ENCODE measurements around the gene BCAS4.
A peak's percentile ranks its signal among the peaks of the same experiment; 100 is the strongest.
"Not testable (repeated sequence)": the region's sequence is repeated elsewhere in the genome, so short reads cannot be mapped to it uniquely, and the experiment has no call there.

Gene BCAS4

GRCh38 chr20:50759678-50760077, 35.2 kb upstream of the BCAS4 start:
- Histone ChIP-seq H3K36me3 (ENCODE audit: control insufficient read depth in 2 of 2, insufficient read depth in 2 of 2, low read length in 2 of 2) (no peaks in the 10 kb centered on the region), H3K9ac (ENCODE audit: low read length in 2 of 2) (no peak overlapping the region), H3K4me1 (ENCODE audit: control insufficient read depth, insufficient read depth, low read length) (peaks cover 23% of the 10 kb centered on the region), H3K27ac (ENCODE audit: low read length) (no peak overlapping the region), H3K9me3 (ENCODE audit: control insufficient read depth in 2 of 2, low read length in 2 of 2) (no peaks in the 10 kb centered on the region), H3K27me3 (ENCODE audit: control insufficient read depth in 1 of 2, insufficient read depth in 2 of 2, low read length in 2 of 2) (no peaks in the 10 kb centered on the region), H3K4me3 (ENCODE audit: low read length in 2 of 2) (no peak overlapping the region)

GRCh38 chr20:50762045-50762422, 32.8 kb upstream of the BCAS4 start:
- Histone ChIP-seq H3K27me3 (ENCODE audit: control insufficient read depth in 1 of 2, insufficient read depth in 2 of 2, low read length in 2 of 2) (no peaks in the 10 kb centered on the region), H3K36me3 (ENCODE audit: control insufficient read depth in 2 of 2, insufficient read depth in 2 of 2, low read length in 2 of 2) (no peaks in the 10 kb centered on the region), H3K27ac (ENCODE audit: low read length) (peak overlapping the region; percentile 42), H3K9ac (ENCODE audit: low read length in 2 of 2) (no peak overlapping the region), H3K4me3 (ENCODE audit: low read length in 2 of 2) (no peak overlapping the region), H3K9me3 (ENCODE audit: control insufficient read depth in 2 of 2, low read length in 2 of 2) (no peaks in the 10 kb centered on the region), H3K4me1 (ENCODE audit: control insufficient read depth, insufficient read depth, low read length) (peaks cover 23% of the 10 kb centered on the region)

- H3K36me3 ChIP-seq (ENCODE audit: control insufficient read depth in 2 of 2, insufficient read depth in 2 of 2, low read length in 2 of 2): no peaks in the 10 kb centered on the region
- H3K4me1 ChIP-seq (ENCODE audit: control insufficient read depth, insufficient read depth, low read length): peaks cover 23% of the 10 kb centered on the region
- no peaks in the 10 kb centered on the region for H3K27me3 ChIP-seq (ENCODE audit: control insufficient read depth in 1 of 2, insufficient read depth in 2 of 2, low read length in 2 of 2)
- no peak overlapping the region for H3K4me3 ChIP-seq (ENCODE audit: low read length in 2 of 2)
- no peaks in the 10 kb centered on the region for H3K9me3 ChIP-seq (ENCODE audit: control insufficient read depth in 2 of 2, low read length in 2 of 2)
- no peak overlapping the region for H3K9ac ChIP-seq (ENCODE audit: low read length in 2 of 2)
- peak overlapping the region; percentile 42 for H3K27ac ChIP-seq (ENCODE audit: low read length)
These were observed 32.2 kb upstream of the BCAS4 start for GRCh38 chr20:50762435-50763220.

GRCh38 chr20:50763550-50764458, 31.1 kb upstream of the BCAS4 start:
- not testable (repeated sequence) for H3K9me3 ChIP-seq (ENCODE audit: control insufficient read depth in 2 of 2, low read length in 2 of 2); H3K27me3 ChIP-seq (ENCODE audit: control insufficient read depth in 1 of 2, insufficient read depth in 2 of 2, low read length in 2 of 2); H3K36me3 ChIP-seq (ENCODE audit: control insufficient read depth in 2 of 2, insufficient read depth in 2 of 2, low read length in 2 of 2); H3K9ac ChIP-seq (ENCODE audit: low read length in 2 of 2); H3K4me3 ChIP-seq (ENCODE audit: low read length in 2 of 2); H3K27ac ChIP-seq (ENCODE audit: low read length)
- peaks cover 23% of the 10 kb centered on the region for H3K4me1 ChIP-seq (ENCODE audit: control insufficient read depth, insufficient read depth, low read length)

GRCh38 chr20:50765251-50765650, 29.6 kb upstream of the BCAS4 start:
- H3K27ac ChIP-seq (ENCODE audit: low read length); H3K36me3 ChIP-seq (ENCODE audit: control insufficient read depth in 2 of 2, insufficient read depth in 2 of 2, low read length in 2 of 2); H3K9me3 ChIP-seq (ENCODE audit: control insufficient read depth in 2 of 2, low read length in 2 of 2); H3K9ac ChIP-seq (ENCODE audit: low read length in 2 of 2); H3K27me3 ChIP-seq (ENCODE audit: control insufficient read depth in 1 of 2, insufficient read depth in 2 of 2, low read length in 2 of 2); H3K4me3 ChIP-seq (ENCODE audit: low read length in 2 of 2): not testable (repeated sequence)
- H3K4me1 ChIP-seq (ENCODE audit: control insufficient read depth, insufficient read depth, low read length): peaks cover 23% of the 10 kb centered on the region

- Histone ChIP-seq H3K27me3 (ENCODE audit: control insufficient read depth in 1 of 2, insufficient read depth in 2 of 2, low read length in 2 of 2) (no peaks in the 10 kb centered on the region), H3K9me3 (ENCODE audit: control insufficient read depth in 2 of 2, low read length in 2 of 2) (no peaks in the 10 kb centered on the region), H3K4me3 (ENCODE audit: low read length in 2 of 2) (no peak overlapping the region), H3K4me1 (ENCODE audit: control insufficient read depth, insufficient read depth, low read length) (peaks cover 23% of the 10 kb centered on the region), H3K27ac (ENCODE audit: low read length) (no peak overlapping the region), H3K9ac (ENCODE audit: low read length in 2 of 2) (no peak overlapping the region), H3K36me3 (ENCODE audit: control insufficient read depth in 2 of 2, insufficient read depth in 2 of 2, low read length in 2 of 2) (no peaks in the 10 kb centered on the region)
These were observed 29.2 kb upstream of the BCAS4 start for GRCh38 chr20:50765674-50766073.

GRCh38 chr20:50766955-50767809, 27.7 kb upstream of the BCAS4 start:
- H3K9me3 ChIP-seq (ENCODE audit: control insufficient read depth in 2 of 2, low read length in 2 of 2); H3K27me3 ChIP-seq (ENCODE audit: control insufficient read depth in 1 of 2, insufficient read depth in 2 of 2, low read length in 2 of 2); H3K4me3 ChIP-seq (ENCODE audit: low read length in 2 of 2); H3K36me3 ChIP-seq (ENCODE audit: control insufficient read depth in 2 of 2, insufficient read depth in 2 of 2, low read length in 2 of 2); H3K9ac ChIP-seq (ENCODE audit: low read length in 2 of 2); H3K27ac ChIP-seq (ENCODE audit: low read length): not testable (repeated sequence)
- H3K4me1 ChIP-seq (ENCODE audit: control insufficient read depth, insufficient read depth, low read length): peaks cover 13% of the 10 kb centered on the region

GRCh38 chr20:50768991-50769390, 25.9 kb upstream of the BCAS4 start:
- H3K9ac ChIP-seq (ENCODE audit: low read length in 2 of 2); H3K36me3 ChIP-seq (ENCODE audit: control insufficient read depth in 2 of 2, insufficient read depth in 2 of 2, low read length in 2 of 2): not testable (repeated sequence)

GRCh38 chr20:50769551-50770085, 25.2 kb upstream of the BCAS4 start:
- H3K27me3 ChIP-seq (ENCODE audit: control insufficient read depth in 1 of 2, insufficient read depth in 2 of 2, low read length in 2 of 2); H3K4me1 ChIP-seq (ENCODE audit: control insufficient read depth, insufficient read depth, low read length); H3K4me3 ChIP-seq (ENCODE audit: low read length in 2 of 2); H3K9me3 ChIP-seq (ENCODE audit: control insufficient read depth in 2 of 2, low read length in 2 of 2); H3K9ac ChIP-seq (ENCODE audit: low read length in 2 of 2); H3K27ac ChIP-seq (ENCODE audit: low read length); H3K36me3 ChIP-seq (ENCODE audit: control insufficient read depth in 2 of 2, insufficient read depth in 2 of 2, low read length in 2 of 2): not testable (repeated sequence)

More at GRCh38 chr20:50768991-50769390, 25.9 kb upstream of the BCAS4 start:
- H3K27me3 ChIP-seq (ENCODE audit: control insufficient read depth in 1 of 2, insufficient read depth in 2 of 2, low read length in 2 of 2); H3K4me3 ChIP-seq (ENCODE audit: low read length in 2 of 2); H3K27ac ChIP-seq (ENCODE audit: low read length); H3K9me3 ChIP-seq (ENCODE audit: control insufficient read depth in 2 of 2, low read length in 2 of 2); H3K4me1 ChIP-seq (ENCODE audit: control insufficient read depth, insufficient read depth, low read length): not testable (repeated sequence)

- H3K9ac ChIP-seq (ENCODE audit: low read length in 2 of 2); H3K4me3 ChIP-seq (ENCODE audit: low read length in 2 of 2); H3K4me1 ChIP-seq (ENCODE audit: control insufficient read depth, insufficient read depth, low read length); H3K36me3 ChIP-seq (ENCODE audit: control insufficient read depth in 2 of 2, insufficient read depth in 2 of 2, low read length in 2 of 2); H3K27me3 ChIP-seq (ENCODE audit: control insufficient read depth in 1 of 2, insufficient read depth in 2 of 2, low read length in 2 of 2); H3K27ac ChIP-seq (ENCODE audit: low read length); H3K9me3 ChIP-seq (ENCODE audit: control insufficient read depth in 2 of 2, low read length in 2 of 2): not testable (repeated sequence)
These were observed 23.3 kb upstream of the BCAS4 start for GRCh38 chr20:50771419-50772080.
